ENCODE data around the gene STRADB. TPM values are rescaled to one million over a fixed set of nuclear protein-coding genes. Genes with fewer than 3 reads are reported as not detected.

The STRADB gene
- total RNA-seq, 1 donor from 2014 or later = 30.6 TPM

DNA sequence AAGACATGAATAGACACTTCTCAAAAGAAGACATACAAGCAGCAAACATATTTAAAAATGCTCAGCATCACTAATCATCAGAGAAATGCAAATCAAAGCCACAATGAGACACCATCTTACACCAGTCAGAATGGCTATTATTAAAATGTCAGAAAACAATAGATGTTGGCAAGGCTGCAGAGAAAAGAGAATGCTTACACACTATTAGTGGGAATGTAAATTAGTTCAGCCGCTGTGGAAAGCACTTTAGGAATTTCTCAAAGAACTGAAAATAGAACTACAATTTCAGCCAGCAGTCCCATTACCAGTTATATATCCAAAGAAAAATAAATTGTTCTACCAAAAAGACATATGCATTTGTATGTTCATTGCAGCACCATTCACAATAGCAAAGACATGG is 61.7 kb downstream of the STRADB start:
- Mint-ChIP-seq H3K4me3 (no peak overlapping the region), H3K9me3 (no peaks in the 10 kb centered on the region), H3K36me3 (no peaks in the 10 kb centered on the region), H3K4me1 (ENCODE audit: unreplicated experiment) (no peaks in the 10 kb centered on the region), H3K27ac (no peak overlapping the region), H3K27me3 (no peaks in the 10 kb centered on the region)
- no peak for DNase-seq (ENCODE audit: extremely low spot score, unreplicated experiment)
- TF ChIP-seq, protein P1, sequence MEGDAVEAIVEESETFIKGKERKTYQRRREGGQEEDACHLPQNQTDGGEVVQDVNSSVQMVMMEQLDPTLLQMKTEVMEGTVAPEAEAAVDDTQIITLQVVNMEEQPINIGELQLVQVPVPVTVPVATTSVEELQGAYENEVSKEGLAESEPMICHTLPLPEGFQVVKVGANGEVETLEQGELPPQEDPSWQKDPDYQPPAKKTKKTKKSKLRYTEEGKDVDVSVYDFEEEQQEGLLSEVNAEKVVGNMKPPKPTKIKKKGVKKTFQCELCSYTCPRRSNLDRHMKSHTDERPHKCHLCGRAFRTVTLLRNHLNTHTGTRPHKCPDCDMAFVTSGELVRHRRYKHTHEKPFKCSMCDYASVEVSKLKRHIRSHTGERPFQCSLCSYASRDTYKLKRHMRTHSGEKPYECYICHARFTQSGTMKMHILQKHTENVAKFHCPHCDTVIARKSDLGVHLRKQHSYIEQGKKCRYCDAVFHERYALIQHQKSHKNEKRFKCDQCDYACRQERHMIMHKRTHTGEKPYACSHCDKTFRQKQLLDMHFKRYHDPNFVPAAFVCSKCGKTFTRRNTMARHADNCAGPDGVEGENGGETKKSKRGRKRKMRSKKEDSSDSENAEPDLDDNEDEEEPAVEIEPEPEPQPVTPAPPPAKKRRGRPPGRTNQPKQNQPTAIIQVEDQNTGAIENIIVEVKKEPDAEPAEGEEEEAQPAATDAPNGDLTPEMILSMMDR (conservative IDR thresholded peaks at IDR 0.05) = no peak

DNA sequence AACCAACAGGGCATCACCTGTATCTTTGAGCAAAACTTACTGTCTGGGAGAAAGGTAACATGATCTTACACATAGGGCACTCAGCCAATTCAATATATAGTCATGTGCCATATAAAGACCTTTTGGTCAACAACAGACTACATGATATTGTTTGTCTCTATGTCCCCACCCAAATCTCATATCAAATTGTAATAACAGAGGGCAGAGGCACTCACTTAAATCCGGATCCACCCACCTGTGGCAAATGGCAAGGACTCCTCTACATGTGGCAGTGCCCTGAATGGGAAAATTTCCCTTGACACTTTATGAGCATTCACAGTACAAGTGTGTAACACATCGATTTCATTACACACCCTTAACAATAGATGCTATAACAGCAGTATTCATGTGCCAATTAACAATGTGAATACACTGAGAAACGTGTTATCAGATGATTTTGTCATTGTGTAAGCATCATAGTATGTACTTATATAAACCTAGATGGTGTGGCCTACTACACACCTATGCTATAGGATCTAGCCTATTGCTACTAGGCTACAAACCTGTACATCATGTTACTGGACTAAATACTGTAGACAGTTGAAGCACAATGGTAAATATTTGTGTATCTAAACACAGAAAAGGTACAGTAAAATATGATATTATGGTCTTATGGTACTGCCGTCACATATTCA is 64.2 kb downstream of the STRADB start:
- no peaks in the 10 kb centered on the region for H3K4me1 Mint-ChIP-seq (ENCODE audit: unreplicated experiment)
- TF ChIP-seq, protein P1 (conservative IDR thresholded peaks at IDR 0.05) = no peak
- peaks cover 4% of the 10 kb centered on the region for H3K27me3 Mint-ChIP-seq
- no peak for DNase-seq (ENCODE audit: extremely low spot score, unreplicated experiment)
- no peak overlapping the region for H3K4me3 Mint-ChIP-seq
- H3K9me3 Mint-ChIP-seq = no peaks in the 10 kb centered on the region
- H3K36me3 Mint-ChIP-seq = no peaks in the 10 kb centered on the region
- H3K27ac Mint-ChIP-seq = no peak overlapping the region

DNA sequence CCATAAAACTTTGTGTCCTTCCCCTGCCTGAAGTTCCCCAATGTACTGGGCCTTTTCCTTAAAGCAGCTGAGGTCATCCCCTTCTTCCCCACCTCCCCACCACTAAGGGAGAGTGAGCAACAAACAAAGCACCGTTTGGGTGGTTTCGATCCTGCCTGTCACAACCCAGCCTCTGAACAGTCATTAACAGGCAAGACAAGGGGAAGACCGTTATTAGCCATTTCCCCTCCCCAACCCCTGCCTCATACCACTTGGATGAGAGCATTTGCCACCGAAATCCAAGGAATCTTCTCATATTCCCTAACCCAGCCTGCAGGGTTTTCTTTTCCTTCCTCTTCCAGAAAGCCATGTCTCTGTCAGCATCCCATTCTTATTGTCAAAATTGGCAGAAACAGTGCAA is 65.6 kb downstream of the STRADB start:
- H3K36me3 Mint-ChIP-seq = no peaks in the 10 kb centered on the region
- no peak for DNase-seq (ENCODE audit: extremely low spot score, unreplicated experiment)
- TF ChIP-seq, protein P1 (conservative IDR thresholded peaks at IDR 0.05) = no peak
- no peaks in the 10 kb centered on the region for H3K9me3 Mint-ChIP-seq
- no peaks in the 10 kb centered on the region for H3K4me1 Mint-ChIP-seq (ENCODE audit: unreplicated experiment)
- no peak overlapping the region for H3K4me3 Mint-ChIP-seq
- H3K27me3 Mint-ChIP-seq = peaks cover 4% of the 10 kb centered on the region
- H3K27ac Mint-ChIP-seq = no peak overlapping the region

DNA sequence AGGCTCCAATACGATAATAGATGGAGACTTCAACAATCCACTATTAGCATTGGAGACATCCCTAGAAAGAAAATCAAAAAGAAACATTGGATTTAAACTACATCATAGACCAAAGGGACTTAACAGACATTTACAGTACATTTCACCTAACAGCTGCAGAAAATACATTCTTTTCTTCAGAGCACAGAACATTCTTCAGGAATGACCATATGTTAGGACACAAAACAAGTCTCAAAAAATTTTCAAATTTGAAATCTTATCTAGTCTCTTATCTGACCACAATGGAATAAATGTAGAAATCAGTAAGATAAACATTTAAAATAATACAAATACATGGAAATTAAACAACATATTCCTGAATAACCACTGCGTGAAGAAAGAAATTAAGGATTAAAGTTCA is 68.7 kb downstream of the STRADB start:
- Mint-ChIP-seq H3K4me3 (no peak overlapping the region), H3K36me3 (no peaks in the 10 kb centered on the region), H3K4me1 (ENCODE audit: unreplicated experiment) (no peaks in the 10 kb centered on the region), H3K27me3 (peaks cover 11% of the 10 kb centered on the region), H3K27ac (no peak overlapping the region), H3K9me3 (peaks cover 3% of the 10 kb centered on the region)
- TF ChIP-seq, protein P1 (conservative IDR thresholded peaks at IDR 0.05) = no peak
- DNase-seq (ENCODE audit: extremely low spot score, unreplicated experiment) = no peak

DNA sequence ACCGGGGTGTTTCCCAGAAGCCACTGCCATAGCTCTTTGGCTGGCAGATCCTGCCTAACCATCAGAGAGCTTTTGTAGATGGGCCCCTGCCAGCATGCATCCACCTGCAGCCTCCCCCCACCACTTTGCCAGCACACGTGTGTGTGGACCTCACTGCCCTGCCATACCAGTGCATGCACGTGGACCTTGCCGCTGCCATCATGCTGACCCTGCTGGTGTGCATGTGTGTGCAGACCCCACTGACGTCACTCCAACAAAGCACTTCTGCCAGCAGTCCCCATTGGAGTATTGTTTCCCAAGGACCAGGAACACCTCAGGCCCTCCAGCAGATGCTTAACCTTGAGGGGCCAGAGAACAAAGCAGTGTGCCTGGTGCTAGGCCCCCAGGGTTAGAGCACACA is 71.4 kb downstream of the STRADB start:
- TF ChIP-seq, protein P1 (conservative IDR thresholded peaks at IDR 0.05) = no peak
- Mint-ChIP-seq H3K4me3 (no peak overlapping the region), H3K4me1 (ENCODE audit: unreplicated experiment) (no peaks in the 10 kb centered on the region), H3K36me3 (no peaks in the 10 kb centered on the region), H3K9me3 (peaks cover 3% of the 10 kb centered on the region), H3K27ac (no peak overlapping the region), H3K27me3 (peaks cover 11% of the 10 kb centered on the region)
- no peak for DNase-seq (ENCODE audit: extremely low spot score, unreplicated experiment)
